ENCODE data around the gene CLCN2.

The CLCN2 gene

GRCh38 chr3:184322731-184323487 is 38.5 kb downstream of the CLCN2 start:
- DNase-seq, result no peak

GRCh38 chr3:184321666-184322065 is 39.7 kb downstream of the CLCN2 start:
- DNase-seq, result no peak

GRCh38 chr3:184320104-184320445 is 41.3 kb downstream of the CLCN2 start:
- DNase-seq, result no peak

GRCh38 chr3:184317201-184317600 is 44.2 kb downstream of the CLCN2 start:
- no peak for DNase-seq

GRCh38 chr3:184316792-184317191 is 44.6 kb downstream of the CLCN2 start:
- DNase-seq, result no peak

GRCh38 chr3:184315871-184316661 is 45.3 kb downstream of the CLCN2 start:
- no peak for DNase-seq

- no peak for DNase-seq
Observed at GRCh38 chr3:184315543-184315867, 45.9 kb downstream of the CLCN2 start.

- DNase-seq, result peak; percentile 66
Observed at GRCh38 chr3:184314700-184315542, 46.5 kb downstream of the CLCN2 start.

- DNase-seq, result peak; percentile 91
Observed at GRCh38 chr3:184314363-184314699, 47.1 kb downstream of the CLCN2 start, which contains the start of gene EIF4G1. Gene EIF4G1, plus strand, starts transcription at chr3:184314606. Its CDS starts 1,191 bp downstream, at chr3:184315797.

GRCh38 chr3:184311633-184312032 is 49.8 kb downstream of the CLCN2 start:
- no peak for DNase-seq

- no peak for DNase-seq
Observed at GRCh38 chr3:184308744-184309143, 52.7 kb downstream of the CLCN2 start.

GRCh38 chr3:184307915-184308314 is 53.5 kb downstream of the CLCN2 start:
- no peak for DNase-seq

- DNase-seq, result no peak
Observed at GRCh38 chr3:184306341-184306972, 54.9 kb downstream of the CLCN2 start.

- DNase-seq, result no peak
Observed at GRCh38 chr3:184305577-184305976, 55.8 kb downstream of the CLCN2 start.

GRCh38 chr3:184300378-184300720 is 61.1 kb downstream of the CLCN2 start:
- no peak for DNase-seq

GRCh38 chr3:184299488-184300377 is 61.7 kb downstream of the CLCN2 start:
- no peak for DNase-seq

- DNase-seq, result peak; percentile 98
Observed at GRCh38 chr3:184298759-184299487, 62.5 kb downstream of the CLCN2 start, which contains the start of gene PSMD2. Gene PSMD2, plus strand, starts transcription at chr3:184299241. Its CDS starts 26 bp downstream, at chr3:184299267.

- no peak for DNase-seq
Observed at GRCh38 chr3:184296616-184297015, 64.8 kb downstream of the CLCN2 start.
